Stimulated activated naive CD4-positive, alpha-beta T cell treated with Interleukin-2 at 50 U/mL for 16 hours (primary cell): ENCODE results near the gene ACSL4.
"Not testable (repeated sequence)": the region's sequence is repeated elsewhere in the genome, so short reads cannot be mapped to it uniquely, and the experiment has no call there.

Experiments
- DNase-seq: peaks from one replicate; lab custom pipeline; 2025; lab: John Stamatoyannopoulos, UW

The ACSL4 gene

GRCh38 chrX:109732807-109733612 lies at the start of gene ACSL4:
Gene ACSL4, minus strand, starts transcription at chrX:109733257. Its CDS starts 49,894 bp downstream, at chrX:109683363.
- DNase-seq = peak; percentile 82

DNA sequence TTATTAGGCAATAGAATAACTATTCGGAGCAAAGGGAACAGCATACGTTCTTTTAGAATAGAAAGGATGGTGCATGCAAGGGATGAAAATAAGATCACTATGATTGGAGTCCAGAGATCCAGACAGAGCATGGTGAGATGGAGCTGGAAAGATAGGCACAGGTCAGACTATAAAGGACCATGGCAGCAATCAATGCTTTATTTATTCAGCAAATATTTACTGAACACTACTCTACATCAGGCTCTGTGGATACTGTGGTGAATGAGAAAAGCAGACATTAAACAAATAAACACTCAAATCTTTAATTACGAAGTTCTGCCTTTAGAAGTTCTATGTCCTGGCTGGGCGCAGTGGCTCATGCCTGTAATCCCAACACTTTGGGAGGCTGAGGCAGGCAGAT lies 44.7 kb upstream of the ACSL4 start:
- no peak for DNase-seq

- DNase-seq = no peak
Measured at GRCh38 chrX:109776986-109777385, 43.9 kb upstream of the ACSL4 start.

GRCh38 chrX:109776432-109776831 lies 43.4 kb upstream of the ACSL4 start:
- DNase-seq = no peak

DNA sequence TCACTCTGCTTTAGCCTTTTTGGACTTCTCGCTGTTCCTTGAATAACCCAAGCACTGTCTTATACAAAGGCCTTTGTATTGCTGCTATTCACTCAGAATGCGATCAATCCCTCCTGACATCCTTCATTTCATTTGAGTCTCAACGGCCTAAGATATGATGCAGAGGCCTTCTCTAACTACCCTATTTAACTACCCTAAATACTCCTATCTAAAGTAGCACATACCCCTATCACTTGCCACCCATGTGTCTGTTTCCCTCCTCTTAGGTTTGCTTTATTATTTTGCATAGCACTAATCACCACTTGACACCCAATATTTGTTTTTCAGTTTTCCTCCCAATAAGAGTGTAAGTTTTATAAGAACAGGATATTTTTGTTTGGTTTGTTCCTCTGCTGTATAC lies 42.3 kb upstream of the ACSL4 start:
- DNase-seq = no peak

GRCh38 chrX:109774706-109775105 lies 41.6 kb upstream of the ACSL4 start:
- no peak for DNase-seq

DNA sequence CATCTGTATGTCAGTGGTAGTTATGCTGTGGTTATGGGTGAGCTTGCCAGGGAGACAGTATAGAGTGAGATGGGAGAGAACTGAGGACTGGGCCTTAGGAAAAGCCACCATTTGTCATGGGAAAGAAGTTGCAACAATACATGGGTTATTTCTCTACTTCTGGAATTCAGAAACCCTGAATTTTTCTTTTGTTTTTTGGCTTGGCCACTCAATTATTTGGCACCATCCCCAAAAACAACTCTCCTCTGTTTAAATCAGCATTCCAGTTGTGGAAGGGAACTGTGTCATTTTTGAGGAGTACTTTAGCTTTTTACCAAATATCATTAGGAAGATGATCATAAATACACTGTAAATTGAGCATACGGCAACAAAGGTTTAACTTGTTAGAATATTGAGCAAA lies 41.1 kb upstream of the ACSL4 start:
- DNase-seq = no peak

- no peak for DNase-seq
Measured at GRCh38 chrX:109773374-109773773, 40.3 kb upstream of the ACSL4 start.

- no peak for DNase-seq
Measured at GRCh38 chrX:109770780-109771179, 37.7 kb upstream of the ACSL4 start.

DNA sequence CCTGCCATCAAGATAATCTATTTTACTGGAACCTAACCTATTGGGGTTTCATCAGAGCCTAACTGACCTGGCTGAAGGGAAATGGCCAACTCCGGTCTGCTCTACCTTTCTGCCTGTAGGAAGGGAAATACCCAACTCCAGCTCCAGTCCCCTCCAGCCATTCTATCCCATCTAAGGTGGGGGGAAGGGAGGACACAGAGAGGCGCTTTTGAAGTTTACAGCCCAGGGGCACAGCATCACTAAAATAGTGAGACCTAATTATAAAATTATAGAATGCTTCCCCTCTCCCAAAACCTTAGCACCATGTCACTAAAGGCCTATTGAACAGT lies 27.8 kb upstream of the ACSL4 start:
- DNase-seq = no peak

DNA sequence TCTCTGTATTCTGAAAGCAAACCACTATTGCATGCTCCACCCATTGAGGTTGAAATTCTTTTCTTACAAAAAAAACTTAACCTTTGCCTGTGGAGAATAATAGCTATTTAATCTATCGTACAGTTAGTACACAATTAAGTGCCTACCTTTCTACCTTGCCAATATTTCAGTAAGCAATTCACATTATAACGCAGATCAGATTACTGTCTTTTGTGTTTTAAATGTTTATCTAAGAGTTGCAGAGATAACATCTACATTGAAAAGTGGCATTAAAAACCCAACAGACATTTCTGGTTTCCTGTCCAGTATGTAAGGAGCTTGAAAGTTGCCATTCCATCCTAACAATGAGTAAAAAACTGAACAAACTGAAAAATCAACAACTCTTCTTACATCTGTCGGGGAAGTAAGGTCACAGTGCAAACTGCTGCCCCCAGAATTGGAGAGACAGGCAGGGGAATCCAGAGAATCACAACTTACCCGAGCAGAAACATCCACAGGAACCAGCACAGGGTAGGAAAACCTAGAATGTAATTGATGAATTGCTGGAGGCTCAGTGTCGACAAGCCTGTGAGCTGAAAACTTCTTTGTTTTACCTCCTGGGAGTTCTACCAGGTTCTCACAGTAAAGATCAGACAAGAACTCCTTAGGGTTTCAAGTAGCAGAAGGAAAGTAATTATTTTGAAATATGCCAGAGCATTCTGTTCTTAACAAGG lies 27.3 kb upstream of the ACSL4 start:
- DNase-seq = no peak

- no peak for DNase-seq
Measured at GRCh38 chrX:109753256-109753655, 20.2 kb upstream of the ACSL4 start.

GRCh38 chrX:109751698-109752097 lies 18.6 kb upstream of the ACSL4 start:
- no peak for DNase-seq

DNA sequence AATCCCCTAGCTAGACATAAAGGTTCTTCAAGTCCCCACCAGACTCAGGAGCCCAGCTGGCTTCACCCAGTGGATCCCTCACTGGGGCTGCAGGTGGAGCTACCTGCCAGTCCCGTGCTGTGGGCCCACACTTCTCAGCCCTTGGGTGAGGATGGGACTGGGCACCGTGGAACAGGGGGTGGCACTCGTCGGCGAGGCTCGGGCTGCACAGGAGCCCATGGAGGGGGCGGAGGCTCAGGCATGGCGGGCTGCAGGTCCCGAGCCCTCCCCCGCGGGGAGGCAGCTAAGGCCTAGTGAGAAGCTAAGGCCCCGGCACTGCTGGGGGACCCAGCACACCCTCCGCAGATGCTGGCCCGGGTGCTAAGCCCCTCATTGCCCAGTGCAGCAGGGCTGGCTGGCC lies 16.1 kb upstream of the ACSL4 start:
- no peak for DNase-seq

DNA sequence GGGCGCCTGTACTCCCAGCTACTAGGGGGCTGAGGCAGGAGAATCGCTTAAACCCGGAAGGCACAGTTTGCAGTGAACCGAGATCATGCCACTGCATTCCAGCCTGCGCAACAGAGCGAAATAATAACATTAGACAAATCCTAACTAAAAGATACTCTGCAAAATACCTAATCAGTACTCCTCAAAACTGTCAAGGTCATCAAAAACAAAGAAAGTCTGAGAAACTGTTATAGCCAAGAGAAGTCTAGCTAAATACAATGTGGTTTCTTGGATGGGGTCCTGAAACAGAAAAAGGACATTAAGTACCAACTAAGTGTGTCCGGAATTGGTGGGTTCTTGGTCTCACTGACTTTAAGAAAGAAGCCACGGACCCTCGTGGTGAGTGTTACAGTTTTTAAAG lies 14.6 kb upstream of the ACSL4 start:
- DNase-seq = no peak

GRCh38 chrX:109742722-109743121 lies 9.7 kb upstream of the ACSL4 start:
- DNase-seq = no peak

DNA sequence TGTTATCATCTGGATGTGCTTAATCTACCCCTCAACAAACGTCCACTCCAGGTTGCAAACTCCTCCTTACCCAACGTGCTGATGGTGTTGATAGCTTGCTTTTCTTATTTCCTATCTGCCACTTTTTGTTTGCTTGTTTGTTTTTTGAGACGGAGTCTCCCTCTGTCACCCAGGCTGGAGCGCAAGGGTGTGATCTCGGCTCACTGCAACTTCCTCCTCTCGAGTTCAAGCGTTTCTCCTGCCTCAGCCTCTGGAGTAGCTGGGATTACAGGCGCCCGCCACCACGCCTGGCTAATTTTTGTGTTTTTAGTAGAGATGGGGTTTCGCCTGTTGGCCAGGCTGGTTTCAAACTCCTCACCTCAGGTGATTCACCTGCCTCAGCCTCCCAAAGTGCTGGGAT lies 7.8 kb upstream of the ACSL4 start:
- DNase-seq = not testable (repeated sequence)

- no peak for DNase-seq
Measured at GRCh38 chrX:109740433-109740809, 7.4 kb upstream of the ACSL4 start.

- no peak for DNase-seq
Measured at GRCh38 chrX:109739625-109740432, 6.8 kb upstream of the ACSL4 start.

GRCh38 chrX:109735202-109735744 lies 2.2 kb upstream of the ACSL4 start:
- no peak for DNase-seq

DNA sequence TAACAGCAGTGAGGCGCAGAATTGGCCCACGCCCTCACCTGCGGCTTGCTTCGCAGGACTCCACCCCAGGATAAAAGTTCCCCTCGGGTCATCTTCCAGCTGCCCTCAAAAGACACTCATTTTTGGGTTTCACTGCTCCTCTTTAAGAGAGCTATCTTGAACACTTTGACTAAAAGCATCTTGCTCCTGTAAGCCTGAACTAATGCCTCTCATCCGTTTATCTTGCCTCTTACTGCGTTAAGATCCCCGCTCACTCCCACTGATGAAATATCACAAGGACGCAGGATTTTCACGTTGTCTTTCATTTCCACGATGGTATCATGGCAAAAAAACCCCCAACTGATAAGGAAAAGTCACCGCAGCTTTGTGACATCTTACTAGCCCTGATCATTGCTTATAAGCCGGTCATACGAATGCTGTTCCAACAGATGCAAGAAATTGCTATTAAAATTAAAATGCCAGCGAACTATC lies 591 bp upstream of the ACSL4 start:
- DNase-seq = no peak

DNA sequence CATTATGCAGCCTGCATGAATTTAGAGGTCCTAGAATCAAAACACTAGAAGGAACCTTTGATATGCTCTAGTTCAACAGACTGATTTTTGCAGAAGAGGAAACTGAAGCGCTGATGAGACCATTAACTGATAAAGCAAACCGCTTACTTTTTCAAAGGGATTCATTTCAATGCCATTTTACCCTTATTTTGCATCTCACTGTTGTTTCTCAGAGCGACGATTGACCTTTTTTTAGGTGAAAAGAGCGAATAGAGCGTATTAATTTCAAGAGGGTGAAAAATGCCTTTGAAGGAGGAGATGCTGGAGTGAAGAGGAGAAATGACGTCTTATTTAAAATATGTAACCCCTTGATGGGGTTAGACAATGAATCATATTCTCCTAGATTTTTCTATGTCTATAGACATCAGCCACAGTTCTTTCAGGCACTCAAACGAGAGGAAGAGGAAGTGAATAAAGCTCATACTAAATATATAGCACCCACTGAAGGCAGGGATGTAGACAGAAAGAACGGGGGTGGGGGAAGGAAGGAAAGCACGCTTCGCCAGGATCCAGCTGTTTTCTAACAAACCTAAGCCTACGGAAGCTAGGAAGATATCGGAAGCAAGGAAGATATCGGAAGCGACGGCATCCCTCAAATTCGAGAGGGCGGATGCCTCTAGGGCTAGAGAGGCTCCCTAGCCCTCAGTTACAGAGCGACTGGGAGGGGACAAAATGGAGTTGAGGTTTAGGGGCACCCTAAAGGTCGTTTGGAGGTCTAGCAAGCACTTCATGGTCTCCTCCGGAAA lies 848 bp downstream of the ACSL4 start:
- no peak for DNase-seq
